ENCODE measurements around the gene EYA4.

EYA4 gene

GRCh38 chr6:133362813-133363212, 121.7 kb downstream of the EYA4 start:
- Histone ChIP-seq H3K9ac (ENCODE audit: low read depth, low read length) (no peak overlapping the region), H3K36me3 (ENCODE audit: insufficient read depth, low read length) (no peaks in the 10 kb centered on the region), H3K9me3 (ENCODE audit: control insufficient read depth, insufficient read depth, low read length) (no peaks in the 10 kb centered on the region), H3K4me1 (ENCODE audit: insufficient read depth, low read length) (0 out of 2 replicates have a peak, but pooled peaks cover 3% of the 10 kb centered on the region)

- Histone ChIP-seq H3K9me3 (ENCODE audit: control insufficient read depth, insufficient read depth, low read length) (no peaks in the 10 kb centered on the region), H3K36me3 (ENCODE audit: insufficient read depth, low read length) (no peaks in the 10 kb centered on the region), H3K9ac (ENCODE audit: low read depth, low read length) (no peak overlapping the region), H3K4me1 (ENCODE audit: insufficient read depth, low read length) (0 out of 2 replicates have a peak, but pooled peaks cover 3% of the 10 kb centered on the region)
Observed at GRCh38 chr6:133368664-133369063, 127.5 kb downstream of the EYA4 start.

- Histone ChIP-seq H3K9me3 (ENCODE audit: control insufficient read depth, insufficient read depth, low read length) (no peaks in the 10 kb centered on the region), H3K9ac (ENCODE audit: low read depth, low read length) (no peak overlapping the region), H3K36me3 (ENCODE audit: insufficient read depth, low read length) (no peaks in the 10 kb centered on the region), H3K4me1 (ENCODE audit: insufficient read depth, low read length) (no peaks in the 10 kb centered on the region)
Observed at GRCh38 chr6:133369773-133370272, 128.7 kb downstream of the EYA4 start.

GRCh38 chr6:133376743-133377142, 135.6 kb downstream of the EYA4 start:
- Histone ChIP-seq H3K36me3 (ENCODE audit: insufficient read depth, low read length) (no peaks in the 10 kb centered on the region), H3K9me3 (ENCODE audit: control insufficient read depth, insufficient read depth, low read length) (no peaks in the 10 kb centered on the region), H3K9ac (ENCODE audit: low read depth, low read length) (no peak overlapping the region), H3K4me1 (ENCODE audit: insufficient read depth, low read length) (no peaks in the 10 kb centered on the region)

- H3K36me3 ChIP-seq (ENCODE audit: insufficient read depth, low read length) = no peaks in the 10 kb centered on the region
- H3K4me1 ChIP-seq (ENCODE audit: insufficient read depth, low read length) = no peaks in the 10 kb centered on the region
- H3K9me3 ChIP-seq (ENCODE audit: control insufficient read depth, insufficient read depth, low read length) = no peaks in the 10 kb centered on the region
- no peak overlapping the region for H3K9ac ChIP-seq (ENCODE audit: low read depth, low read length)
Observed at GRCh38 chr6:133377219-133377618, 136.1 kb downstream of the EYA4 start.

GRCh38 chr6:133380047-133380446, 138.9 kb downstream of the EYA4 start:
- Histone ChIP-seq H3K4me1 (ENCODE audit: insufficient read depth, low read length) (no peaks in the 10 kb centered on the region), H3K9ac (ENCODE audit: low read depth, low read length) (no peak overlapping the region), H3K36me3 (ENCODE audit: insufficient read depth, low read length) (no peaks in the 10 kb centered on the region), H3K9me3 (ENCODE audit: control insufficient read depth, insufficient read depth, low read length) (no peaks in the 10 kb centered on the region)

- H3K4me1 ChIP-seq (ENCODE audit: insufficient read depth, low read length) = no peaks in the 10 kb centered on the region
- no peak overlapping the region for H3K9ac ChIP-seq (ENCODE audit: low read depth, low read length)
- no peaks in the 10 kb centered on the region for H3K36me3 ChIP-seq (ENCODE audit: insufficient read depth, low read length)
- H3K9me3 ChIP-seq (ENCODE audit: control insufficient read depth, insufficient read depth, low read length) = no peaks in the 10 kb centered on the region
Observed at GRCh38 chr6:133380723-133381122, 139.6 kb downstream of the EYA4 start.

- Histone ChIP-seq H3K36me3 (ENCODE audit: insufficient read depth, low read length) (no peaks in the 10 kb centered on the region), H3K9ac (ENCODE audit: low read depth, low read length) (no peak overlapping the region), H3K4me1 (ENCODE audit: insufficient read depth, low read length) (peaks cover 10% of the 10 kb centered on the region), H3K9me3 (ENCODE audit: control insufficient read depth, insufficient read depth, low read length) (no peaks in the 10 kb centered on the region)
Observed at GRCh38 chr6:133388731-133389130, 147.6 kb downstream of the EYA4 start.

- Histone ChIP-seq H3K4me1 (ENCODE audit: insufficient read depth, low read length) (peaks cover 10% of the 10 kb centered on the region), H3K36me3 (ENCODE audit: insufficient read depth, low read length) (no peaks in the 10 kb centered on the region), H3K9me3 (ENCODE audit: control insufficient read depth, insufficient read depth, low read length) (no peaks in the 10 kb centered on the region), H3K9ac (ENCODE audit: low read depth, low read length) (no peak overlapping the region)
Observed at GRCh38 chr6:133390168-133390567, 149.0 kb downstream of the EYA4 start.

- peaks cover 10% of the 10 kb centered on the region for H3K4me1 ChIP-seq (ENCODE audit: insufficient read depth, low read length)
Observed at GRCh38 chr6:133392015-133392414, 150.9 kb downstream of the EYA4 start.

GRCh38 chr6:133392641-133393040, 151.5 kb downstream of the EYA4 start:
- Histone ChIP-seq H3K9ac (ENCODE audit: low read depth, low read length) (no peak overlapping the region), H3K36me3 (ENCODE audit: insufficient read depth, low read length) (no peaks in the 10 kb centered on the region), H3K4me1 (ENCODE audit: insufficient read depth, low read length) (peaks cover 10% of the 10 kb centered on the region), H3K9me3 (ENCODE audit: control insufficient read depth, insufficient read depth, low read length) (no peaks in the 10 kb centered on the region)

More at GRCh38 chr6:133392015-133392414, 150.9 kb downstream of the EYA4 start:
- H3K9me3 ChIP-seq (ENCODE audit: control insufficient read depth, insufficient read depth, low read length) = no peaks in the 10 kb centered on the region
- H3K9ac ChIP-seq (ENCODE audit: low read depth, low read length) = no peak overlapping the region
- no peaks in the 10 kb centered on the region for H3K36me3 ChIP-seq (ENCODE audit: insufficient read depth, low read length)

GRCh38 chr6:133393891-133394290, 152.7 kb downstream of the EYA4 start:
- Histone ChIP-seq H3K36me3 (ENCODE audit: insufficient read depth, low read length) (no peaks in the 10 kb centered on the region), H3K9ac (ENCODE audit: low read depth, low read length) (no peak overlapping the region), H3K9me3 (ENCODE audit: control insufficient read depth, insufficient read depth, low read length) (no peaks in the 10 kb centered on the region), H3K4me1 (ENCODE audit: insufficient read depth, low read length) (peaks cover 10% of the 10 kb centered on the region)

- Histone ChIP-seq H3K9me3 (ENCODE audit: control insufficient read depth, insufficient read depth, low read length) (no peaks in the 10 kb centered on the region), H3K9ac (ENCODE audit: low read depth, low read length) (no peak overlapping the region), H3K36me3 (ENCODE audit: insufficient read depth, low read length) (no peaks in the 10 kb centered on the region), H3K4me1 (ENCODE audit: insufficient read depth, low read length) (peaks cover 10% of the 10 kb centered on the region)
Observed at GRCh38 chr6:133394630-133395029, 153.5 kb downstream of the EYA4 start.

GRCh38 chr6:133396233-133396983, 155.3 kb downstream of the EYA4 start:
- H3K9me3 ChIP-seq (ENCODE audit: control insufficient read depth, insufficient read depth, low read length) = no peaks in the 10 kb centered on the region
- H3K36me3 ChIP-seq (ENCODE audit: insufficient read depth, low read length) = no peaks in the 10 kb centered on the region
- peaks cover 8% of the 10 kb centered on the region for H3K4me1 ChIP-seq (ENCODE audit: insufficient read depth, low read length)

GRCh38 chr6:133396984-133397348, 155.8 kb downstream of the EYA4 start:
- Histone ChIP-seq H3K36me3 (ENCODE audit: insufficient read depth, low read length) (no peaks in the 10 kb centered on the region), H3K9ac (ENCODE audit: low read depth, low read length) (no peak overlapping the region), H3K9me3 (ENCODE audit: control insufficient read depth, insufficient read depth, low read length) (no peaks in the 10 kb centered on the region), H3K4me1 (ENCODE audit: insufficient read depth, low read length) (peaks cover 3% of the 10 kb centered on the region; the same call in 1 of the 2 replicates)

More at GRCh38 chr6:133396233-133396983, 155.3 kb downstream of the EYA4 start:
- H3K9ac ChIP-seq (ENCODE audit: low read depth, low read length) = no peak overlapping the region
